Loucy (cell line): ENCODE measurements around the gene CCR7.
"Not testable (repeated sequence)": the region's sequence is repeated elsewhere in the genome, so short reads cannot be mapped to it uniquely, and the experiment has no call there.

Experiments used
- H2AFZ ChIP-seq: fragments of 200-600 bp; sonication (generic); 2 replicates; pipeline ENCODE4 v1.6.0; 2016; ENCODE audit warnings: antibody characterized with exemption, mild to moderate bottlenecking, low read length, moderate library complexity
- H3F3A ChIP-seq: fragments of 200-600 bp; 2 replicates; pipeline ENCODE4 v1.6.0; 2016; ENCODE audit warnings: antibody characterized with exemption, low read depth, mild to moderate bottlenecking
- H3K27me3 ChIP-seq: fragments of 200-600 bp; sonication (generic); 2 replicates; pipeline ENCODE4 v1.6.1; 2014; ENCODE audit warnings: low read length, mild to moderate bottlenecking; ENCODE audit not compliant: insufficient read depth, poor library complexity, severe bottlenecking
- H3K36me3 ChIP-seq: fragments of 200-600 bp; sonication (generic); 2 replicates; pipeline ENCODE4 v1.6.1; 2016; ENCODE audit warnings: low read length; ENCODE audit not compliant: insufficient read depth
- H3K4me1 ChIP-seq: fragments of 200-600 bp; sonication (generic); 2 replicates; pipeline ENCODE4 v1.5.1; 2014; ENCODE audit warnings: low read length, mild to moderate bottlenecking; ENCODE audit not compliant: insufficient read depth, poor library complexity, severe bottlenecking
- H3K4me2 ChIP-seq: fragments of 200-600 bp; sonication (generic); 2 replicates; pipeline ENCODE4 v1.6.0; 2014; ENCODE audit warnings: antibody characterized with exemption, low read length, low read depth, mild to moderate bottlenecking; ENCODE audit not compliant: poor library complexity, severe bottlenecking
- H3K4me3 ChIP-seq: fragments of 200-600 bp; sonication (generic); 2 replicates; pipeline ENCODE4 v1.5.1; 2014; ENCODE audit warnings: low read length, mild to moderate bottlenecking, mixed read lengths; ENCODE audit not compliant: poor library complexity, severe bottlenecking
- H3K79me2 ChIP-seq: fragments of 200-600 bp; sonication (generic); 2 replicates; pipeline ENCODE4 v1.6.1; 2014; ENCODE audit warnings: low read length; ENCODE audit not compliant: insufficient read depth
- H3K9ac ChIP-seq: fragments of 200-600 bp; sonication (generic); 2 replicates; pipeline ENCODE4 v1.6.0; 2014; ENCODE audit warnings: mild to moderate bottlenecking, low read depth, low read length, moderate library complexity; ENCODE audit not compliant: poor library complexity, severe bottlenecking
- H3K9me2 ChIP-seq: fragments of 200-600 bp; sonication (generic); replicated peaks from 2 replicates; pipeline ENCODE4 v1.6.1; 2016; ENCODE audit warnings: low read depth, low read length, mixed read lengths
- H3K9me3 ChIP-seq: fragments of 200-600 bp; sonication (generic); 2 replicates; pipeline ENCODE4 v1.6.1; 2014; ENCODE audit warnings: mild to moderate bottlenecking, antibody characterized with exemption, low read length, low read depth; ENCODE audit not compliant: insufficient read depth
- H4K20me1 ChIP-seq: fragments of 200-600 bp; sonication (generic); 2 replicates; pipeline ENCODE4 v1.6.0; 2014; ENCODE audit warnings: antibody characterized with exemption, low read length, mild to moderate bottlenecking; ENCODE audit not compliant: insufficient read depth, poor library complexity, severe bottlenecking
- CTCF ChIP-seq: fragments of 200-600 bp; sonication (generic); conservative IDR thresholded peaks from 2 replicates; pipeline ENCODE4 v1.5.1; 2014; ENCODE audit warnings: mild to moderate bottlenecking, antibody characterized with exemption, low read length
- EZH2phosphoT487 ChIP-seq: fragments of 200-600 bp; IDR thresholded peaks from 2 replicates; pipeline ENCODE4 v1.6.1; 2018; ENCODE audit warnings: antibody characterized with exemption, mild to moderate bottlenecking, moderate library complexity, borderline replicate concordance

The CCR7 gene

GRCh38 chr17:40596261-40596919 lies 31.1 kb upstream of the CCR7 start:
- Histone ChIP-seq H3K79me2 (no peaks in the 10 kb centered on the region), H3K9me2 (no peaks in the 10 kb centered on the region), H3K4me1 (peaks cover 4% of the 10 kb centered on the region), H3K27me3 (no peaks in the 10 kb centered on the region), H3K9me3 (no peaks in the 10 kb centered on the region), H3F3A (no peaks in the 10 kb centered on the region; the same call in 1 of the 2 replicates), H3K4me3 (no peak overlapping the region), H4K20me1 (no peaks in the 10 kb centered on the region), H3K4me2 (no peak overlapping the region), H2AFZ (peak overlapping the region; percentile 43; the same call in 1 of the 2 replicates), H3K36me3 (no peaks in the 10 kb centered on the region), H3K9ac (no peak overlapping the region)
- TF ChIP-seq CTCF (no peak), EZH2phosphoT487 (no peak)

GRCh38 chr17:40590742-40591141 lies 25.5 kb upstream of the CCR7 start:
- no peaks in the 10 kb centered on the region for H3K79me2 ChIP-seq
- no peaks in the 10 kb centered on the region for H4K20me1 ChIP-seq
- no peaks in the 10 kb centered on the region for H3K4me1 ChIP-seq
- H2AFZ ChIP-seq: no peak overlapping the region
- H3K9me2 ChIP-seq: no peaks in the 10 kb centered on the region
- no peaks in the 10 kb centered on the region for H3K27me3 ChIP-seq
- H3K4me2 ChIP-seq: no peak overlapping the region
- H3F3A ChIP-seq: no peaks in the 10 kb centered on the region
- no peak overlapping the region for H3K9ac ChIP-seq
- no peak overlapping the region for H3K4me3 ChIP-seq
- no peaks in the 10 kb centered on the region for H3K36me3 ChIP-seq
- no peaks in the 10 kb centered on the region for H3K9me3 ChIP-seq
- TF ChIP-seq CTCF: no peak
- no peak for TF ChIP-seq EZH2phosphoT487

- H3K79me2 ChIP-seq: no peaks in the 10 kb centered on the region
- H3K9me3 ChIP-seq: no peaks in the 10 kb centered on the region
- no peaks in the 10 kb centered on the region for H3K36me3 ChIP-seq
- H3K4me3 ChIP-seq: no peak overlapping the region
- TF ChIP-seq CTCF (no peak), EZH2phosphoT487 (no peak)
- H3K4me2 ChIP-seq: no peak overlapping the region
- H3K4me1 ChIP-seq: no peaks in the 10 kb centered on the region
- H4K20me1 ChIP-seq: no peaks in the 10 kb centered on the region
- no peaks in the 10 kb centered on the region for H3F3A ChIP-seq
- no peak overlapping the region for H3K9ac ChIP-seq
- no peak overlapping the region for H2AFZ ChIP-seq
- H3K27me3 ChIP-seq: no peaks in the 10 kb centered on the region
- H3K9me2 ChIP-seq: no peaks in the 10 kb centered on the region
These were observed 23.3 kb upstream of the CCR7 start for GRCh38 chr17:40588552-40588951.

- peaks cover 13% of the 10 kb centered on the region for H3K4me1 ChIP-seq
- not testable (repeated sequence) for H4K20me1 ChIP-seq, H3K27me3 ChIP-seq, H3K9ac ChIP-seq, H3K9me3 ChIP-seq, H3K79me2 ChIP-seq, H3K36me3 ChIP-seq, H3F3A ChIP-seq, H2AFZ ChIP-seq, H3K4me3 ChIP-seq, H3K4me2 ChIP-seq, H3K9me2 ChIP-seq
These were observed 21.0 kb upstream of the CCR7 start for GRCh38 chr17:40586264-40586663.

GRCh38 chr17:40584950-40585349 lies 19.7 kb upstream of the CCR7 start:
- H2AFZ ChIP-seq, H3K4me2 ChIP-seq, H3K9me2 ChIP-seq: not testable (repeated sequence)

More at GRCh38 chr17:40584950-40585349, 19.7 kb upstream of the CCR7 start:
- H3K79me2 ChIP-seq, H3F3A ChIP-seq, H3K9me3 ChIP-seq, H3K27me3 ChIP-seq, H3K9ac ChIP-seq, H3K4me3 ChIP-seq, H3K36me3 ChIP-seq, H4K20me1 ChIP-seq: not testable (repeated sequence)
- H3K4me1 ChIP-seq: peaks cover 13% of the 10 kb centered on the region
